ENCODE data around the gene CCDC175.

CCDC175 gene

DNA sequence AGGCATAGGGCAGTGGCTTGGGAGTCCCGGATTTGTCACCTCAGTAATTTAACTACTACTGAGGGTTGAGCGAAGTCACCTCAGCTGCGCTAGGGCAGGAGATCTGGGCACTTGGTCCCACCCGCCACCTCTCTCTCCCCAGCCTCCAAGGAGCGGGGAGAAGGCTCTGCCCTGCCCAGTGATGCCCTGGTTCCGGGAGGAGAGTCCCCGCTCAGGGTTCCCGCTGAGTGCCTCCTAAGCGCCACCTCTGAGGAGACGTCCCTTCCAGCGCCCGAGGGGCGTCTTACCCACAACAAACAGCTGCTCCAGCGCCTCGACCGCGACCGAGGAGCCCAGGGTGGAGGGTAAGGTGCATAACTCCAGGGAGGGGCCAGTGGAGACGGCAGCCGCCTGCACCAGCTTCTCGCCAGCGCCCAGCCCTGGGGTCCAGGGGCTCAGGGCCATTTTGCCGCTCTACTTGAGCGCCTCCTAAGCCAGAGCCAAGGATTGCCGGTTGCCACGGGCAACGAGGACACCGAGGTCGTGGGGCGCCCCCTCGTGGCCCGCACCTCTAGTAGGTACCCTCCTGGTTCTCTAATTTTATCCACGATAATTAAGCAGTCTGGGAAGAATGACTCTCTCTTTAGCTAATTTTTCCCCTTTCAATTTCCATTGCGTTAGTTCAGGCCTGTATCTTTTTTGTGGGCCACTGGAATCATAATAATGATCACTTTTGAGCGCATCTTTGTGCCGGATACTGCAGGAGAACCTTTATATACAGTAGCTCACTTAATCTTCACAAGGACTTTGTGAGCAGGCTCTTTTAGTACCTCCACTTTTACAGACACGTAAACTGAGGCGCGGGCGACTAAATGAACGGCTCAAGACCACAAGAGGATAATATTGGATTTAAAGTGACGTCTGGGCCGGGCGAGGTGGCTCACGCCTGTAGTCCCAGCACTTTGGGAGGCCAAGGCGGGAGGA lies at the start of gene CCDC175:
CCDC175 (minus strand) TSS at position 481 of the 963 bp plus-strand sequence; CDS start at position 444, 37 bp downstream.
- peak; percentile 31 for DNase-seq (ENCODE audit: low read depth)

DNA sequence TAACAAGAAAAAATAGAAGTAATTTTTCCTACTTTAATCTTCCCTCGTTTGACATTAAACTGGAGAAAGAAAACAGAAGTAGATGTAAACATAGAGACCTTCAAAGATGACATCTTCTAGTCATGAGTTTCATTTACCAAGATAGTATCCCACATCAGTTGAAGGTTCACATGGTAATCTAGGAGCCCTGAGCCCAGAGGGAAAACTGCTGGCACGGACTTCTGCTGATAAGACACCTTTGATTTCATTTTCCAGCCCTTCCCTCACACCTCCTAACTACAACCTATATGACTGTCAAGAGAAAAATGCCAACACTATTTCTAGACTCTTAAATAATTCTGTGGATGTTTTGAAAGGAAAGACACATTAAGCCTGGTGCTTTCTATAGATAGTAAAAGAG lies 46.0 kb upstream of the CCDC175 start:
- no peak for DNase-seq (ENCODE audit: low read depth)

DNA sequence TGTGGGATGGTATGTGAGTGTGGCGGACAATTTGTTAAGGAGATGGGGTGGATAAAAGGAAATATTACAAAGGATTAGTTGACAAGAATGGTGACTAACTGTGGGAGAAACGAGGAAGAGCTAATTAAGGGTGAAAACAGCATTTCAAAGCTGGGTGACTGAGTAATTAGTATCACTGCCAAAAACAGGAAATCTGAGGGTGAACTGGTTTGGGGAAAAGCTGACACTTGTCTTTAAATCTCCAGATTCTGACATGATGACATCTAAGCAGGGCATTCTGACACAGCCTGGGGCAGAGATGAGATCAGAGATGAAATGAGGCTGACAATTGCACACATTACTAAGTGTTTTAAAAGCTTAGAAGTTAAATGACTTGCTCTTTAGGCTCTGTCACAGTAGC lies 42.4 kb upstream of the CCDC175 start:
- no peak for DNase-seq (ENCODE audit: low read depth)

DNA sequence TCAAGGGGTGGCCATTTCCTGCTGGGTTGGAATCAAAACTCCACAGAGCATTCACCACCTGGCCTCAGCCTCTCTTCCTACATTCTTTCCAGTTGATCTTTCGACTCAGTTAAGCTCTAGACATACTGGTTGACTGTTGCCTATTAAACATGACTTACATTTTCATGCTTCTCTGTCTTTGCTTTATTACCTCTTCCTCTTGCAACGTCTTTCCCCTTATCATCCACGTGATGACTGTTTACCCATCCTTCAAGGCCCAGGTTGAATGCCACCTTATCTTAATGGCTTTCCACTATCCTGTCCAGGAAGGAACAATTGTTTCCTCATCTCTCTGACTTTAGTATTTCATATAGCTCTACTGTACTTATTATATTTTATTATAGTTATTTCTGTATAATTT lies 24.4 kb upstream of the CCDC175 start:
- no peak for DNase-seq (ENCODE audit: low read depth)

DNA sequence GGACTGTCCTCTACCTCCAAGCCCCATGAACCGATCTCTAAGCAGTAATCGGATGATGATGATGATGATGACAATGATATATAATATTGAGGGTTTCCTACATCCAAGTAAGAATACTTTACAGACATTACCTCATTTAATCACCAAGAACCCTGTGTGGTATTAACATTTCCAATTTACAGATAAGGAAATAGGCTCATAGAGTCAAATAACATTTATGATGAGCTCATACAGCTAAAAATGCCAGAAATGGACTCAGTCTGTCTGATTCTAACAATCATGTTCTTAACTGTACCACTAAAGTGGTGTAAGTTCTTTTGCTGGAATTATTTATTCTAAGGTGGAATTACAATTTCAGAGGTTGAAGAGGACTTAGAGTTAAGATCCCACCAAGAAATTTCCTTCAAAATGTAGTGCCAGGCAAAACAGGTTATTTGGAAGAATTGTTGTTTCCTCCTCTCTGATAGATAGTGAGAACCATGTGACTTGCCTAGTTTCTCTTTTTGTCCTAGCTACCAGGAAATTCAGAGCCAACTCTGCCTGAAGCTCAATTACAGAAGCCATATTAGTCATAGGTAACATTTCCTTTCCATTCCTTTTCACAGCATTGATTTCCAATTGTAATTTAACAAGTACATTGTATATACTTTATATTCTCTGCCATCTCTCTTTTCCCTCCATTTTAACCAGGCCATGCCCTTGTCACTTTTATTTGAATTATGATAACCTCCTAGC lies 23.8 kb upstream of the CCDC175 start:
- no peak for DNase-seq (ENCODE audit: low read depth)

DNA sequence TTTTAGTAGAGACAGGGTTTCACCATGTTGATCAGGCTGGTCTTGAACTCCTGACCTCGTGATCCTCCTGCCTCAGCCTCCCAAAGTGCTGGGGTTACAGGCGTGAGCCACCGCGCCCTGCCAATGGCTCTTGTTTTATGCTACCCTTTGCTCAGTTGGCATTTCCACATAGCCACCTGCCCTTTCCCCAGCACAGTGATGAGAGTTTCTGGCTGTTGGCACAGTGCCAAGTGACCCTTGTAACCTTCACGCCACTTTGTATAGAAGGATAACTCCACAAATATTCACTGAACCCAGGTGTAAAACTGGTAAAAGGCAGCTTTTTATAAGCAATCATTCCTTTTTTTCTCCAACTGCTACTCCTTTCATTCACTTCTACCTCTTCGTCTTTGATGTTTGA lies 18.5 kb upstream of the CCDC175 start:
- DNase-seq (ENCODE audit: low read depth): no peak

DNA sequence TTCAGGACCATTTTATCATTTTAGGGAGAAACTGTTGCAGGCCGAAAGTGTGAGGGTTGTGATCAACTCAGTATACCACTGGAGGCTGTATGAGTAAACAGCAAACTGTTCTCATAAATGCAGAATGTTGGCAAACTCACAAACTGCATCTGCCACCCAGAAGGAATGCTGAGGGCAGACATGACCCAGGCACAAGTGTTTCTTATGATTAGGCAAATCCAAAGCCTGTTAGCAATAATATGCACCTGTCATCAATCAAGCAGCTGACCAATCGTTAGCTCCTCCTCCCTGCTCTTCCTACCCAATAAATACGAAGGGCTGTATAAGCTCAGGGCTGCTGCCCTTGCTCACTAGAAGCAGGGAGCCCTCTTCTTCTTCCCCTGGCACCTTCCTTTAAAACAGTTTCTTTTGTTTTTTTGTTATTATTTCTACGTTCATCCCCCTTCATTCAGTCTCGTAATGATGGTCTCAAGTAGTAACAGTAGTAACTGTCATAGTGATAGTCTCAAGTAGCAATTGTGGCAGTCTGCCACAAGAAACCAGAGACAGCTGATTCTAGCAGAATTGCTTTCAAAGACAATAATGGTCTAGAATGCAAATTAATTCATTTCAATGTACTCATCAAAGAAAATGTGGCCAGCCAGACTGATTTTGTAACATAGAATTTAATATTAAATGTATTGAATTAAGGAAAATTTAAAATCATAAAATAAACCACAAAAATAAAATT lies 15.2 kb upstream of the CCDC175 start:
- DNase-seq (ENCODE audit: low read depth): no peak

DNA sequence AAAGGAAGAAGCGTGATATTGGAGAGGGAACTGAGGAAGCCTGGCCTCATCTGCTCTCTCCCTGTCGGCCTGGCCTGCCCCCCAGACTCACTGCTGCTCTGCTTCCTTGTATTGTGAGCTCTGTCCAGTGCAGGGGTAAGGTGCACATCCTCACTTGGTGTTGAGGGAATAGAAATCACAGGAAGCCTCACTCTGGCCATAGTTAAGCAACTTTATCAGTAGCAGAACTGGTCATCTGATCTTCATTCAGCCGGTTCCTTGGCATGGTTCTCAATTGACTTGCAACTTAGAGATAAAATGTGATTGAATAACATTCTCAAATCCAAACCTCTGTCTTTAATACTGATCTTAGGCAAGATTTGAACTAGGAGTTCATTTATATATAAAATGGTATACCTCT lies 11.5 kb upstream of the CCDC175 start:
- DNase-seq (ENCODE audit: low read depth): no peak

DNA sequence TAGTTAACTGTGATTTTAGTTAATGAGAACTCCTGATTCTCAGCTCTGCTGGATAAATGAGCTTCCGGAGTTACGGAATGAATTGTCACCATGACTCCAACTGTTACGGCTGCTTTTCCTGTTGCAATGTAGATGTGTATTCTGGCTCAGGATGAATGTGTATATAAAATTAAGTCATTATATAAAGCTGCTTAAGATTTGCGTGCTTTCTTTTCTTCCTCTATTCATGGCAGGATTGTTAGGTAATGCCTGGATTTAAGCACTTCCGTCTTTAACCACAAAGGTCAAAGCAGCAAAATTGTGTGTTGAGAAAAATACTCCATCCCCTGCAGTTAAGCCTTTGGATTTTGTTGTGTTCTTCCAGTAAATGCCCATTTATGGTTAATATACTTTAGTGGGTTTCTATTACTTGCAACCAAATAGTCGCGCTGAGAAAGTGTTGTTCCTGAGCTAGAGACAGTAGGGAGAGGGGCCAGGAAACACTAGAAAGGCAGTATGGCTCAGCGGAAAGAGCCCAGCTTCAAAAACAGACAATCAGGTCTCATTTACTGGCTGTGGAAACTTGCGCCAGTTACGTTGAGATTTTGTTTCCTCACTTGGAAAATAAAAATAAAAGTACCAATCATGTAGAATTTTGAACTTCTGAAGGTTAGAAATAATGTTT lies 9.4 kb upstream of the CCDC175 start:
- no peak for DNase-seq (ENCODE audit: low read depth)

DNA sequence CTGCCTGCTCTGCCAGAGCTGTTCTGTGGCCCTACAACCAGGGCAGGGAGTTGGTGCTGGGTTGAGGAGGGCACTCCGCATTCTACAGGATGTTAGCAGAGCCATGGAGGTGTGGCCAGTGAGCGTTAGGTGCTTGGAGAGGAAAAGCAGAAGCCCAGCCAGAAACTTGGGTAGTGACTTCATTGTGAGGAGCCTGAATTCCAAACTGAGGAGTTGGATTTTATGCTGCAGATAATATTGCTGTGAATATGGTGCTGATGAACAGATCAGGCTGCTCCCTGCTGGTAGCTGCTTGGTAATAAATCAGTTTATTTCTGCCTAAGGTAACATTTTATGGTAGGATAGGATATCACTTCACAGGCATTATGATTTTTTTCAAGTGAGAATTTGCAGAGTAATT lies 7.1 kb upstream of the CCDC175 start:
- DNase-seq (ENCODE audit: low read depth): peak; percentile 3

DNA sequence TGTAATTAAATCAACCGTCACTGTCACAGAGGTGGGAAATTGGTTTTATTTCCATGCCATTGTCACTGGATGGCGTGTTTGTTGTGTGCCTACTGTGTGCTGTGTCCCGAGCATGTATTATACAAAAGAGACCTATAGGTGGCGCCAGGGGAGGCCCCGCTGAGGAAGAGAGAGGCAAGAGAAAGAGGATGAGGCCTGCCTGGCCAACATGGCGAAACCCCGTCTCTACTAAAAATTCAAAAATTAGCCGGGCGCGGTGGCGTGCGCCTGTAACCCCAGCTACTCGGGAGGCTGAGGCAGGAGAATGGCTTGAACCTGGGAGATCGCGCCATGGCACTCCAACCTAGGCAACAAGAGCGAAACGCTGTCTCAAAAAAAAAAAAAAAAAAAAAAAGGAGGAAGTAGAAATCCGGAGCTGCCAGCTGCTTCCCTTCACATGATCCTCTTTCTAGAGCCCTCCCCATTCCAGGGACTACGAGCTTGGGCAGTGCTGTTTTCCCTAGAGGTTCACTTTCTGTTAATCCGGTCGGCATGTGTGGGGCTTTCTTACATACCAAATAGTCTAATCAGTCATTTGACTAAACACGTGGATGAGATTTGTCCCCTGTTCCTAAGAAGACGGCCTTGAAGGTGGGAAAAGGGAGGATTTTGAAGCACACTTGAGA lies 6.4 kb upstream of the CCDC175 start:
- no peak for DNase-seq (ENCODE audit: low read depth)

DNA sequence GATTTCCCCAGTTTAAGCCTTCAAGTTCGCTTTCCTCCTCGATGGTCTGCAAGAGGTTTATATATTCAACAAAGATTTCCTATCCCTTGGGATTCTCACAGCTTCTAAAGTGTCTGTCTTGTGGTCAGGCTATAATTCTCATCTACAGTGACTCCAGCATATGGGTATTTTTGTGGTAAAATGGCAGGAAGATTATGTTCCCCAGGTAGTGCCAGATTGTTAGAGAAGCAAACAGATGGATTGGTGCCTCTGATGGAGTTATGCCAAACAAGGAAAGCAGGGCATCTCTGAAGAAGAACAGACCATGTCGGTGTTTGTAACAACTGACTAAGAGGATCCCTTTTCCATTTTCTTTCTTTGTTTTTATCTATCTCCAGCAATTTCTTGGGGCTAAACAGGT lies 5.5 kb upstream of the CCDC175 start:
- no peak for DNase-seq (ENCODE audit: low read depth)

DNA sequence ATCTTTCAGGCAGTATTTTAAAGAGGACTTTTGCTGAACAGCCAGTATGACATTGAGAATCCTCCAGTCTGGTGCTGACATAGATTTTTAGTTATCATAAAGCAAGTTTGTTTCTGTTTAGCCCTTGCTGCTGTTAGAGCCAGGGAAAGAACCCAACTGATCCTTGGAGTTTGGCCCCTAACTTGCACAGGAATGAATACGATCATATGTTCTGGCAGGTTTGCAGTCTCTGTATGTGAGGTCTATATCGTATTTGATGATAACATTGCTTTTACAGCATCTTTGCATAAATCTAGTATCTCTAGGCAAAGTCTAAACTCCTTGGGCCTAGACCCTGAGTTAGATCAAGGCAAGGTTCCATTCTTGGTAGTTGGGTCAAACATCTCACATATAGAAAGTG lies 4.3 kb upstream of the CCDC175 start:
- DNase-seq (ENCODE audit: low read depth): no peak

DNA sequence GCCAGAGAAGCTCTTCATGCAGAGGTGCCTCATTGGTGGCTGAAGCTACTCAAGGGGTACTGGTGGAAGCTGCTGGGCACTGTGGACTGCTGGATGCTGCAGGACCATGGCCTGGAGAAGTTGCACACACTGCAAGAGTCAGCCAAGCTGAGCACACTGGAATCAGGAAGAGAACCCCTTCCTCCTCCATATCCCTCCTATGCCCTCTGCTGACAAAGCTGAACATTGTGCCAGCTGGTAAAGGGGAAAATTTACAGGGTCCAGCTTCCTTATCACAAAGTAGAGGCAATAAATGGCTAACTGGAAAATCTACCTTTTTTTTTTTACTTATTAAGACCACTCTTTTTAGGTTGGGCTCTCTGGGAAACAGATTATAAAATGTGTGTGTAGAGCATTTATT lies 6.5 kb downstream of the CCDC175 start:
- no peak for DNase-seq (ENCODE audit: low read depth)

DNA sequence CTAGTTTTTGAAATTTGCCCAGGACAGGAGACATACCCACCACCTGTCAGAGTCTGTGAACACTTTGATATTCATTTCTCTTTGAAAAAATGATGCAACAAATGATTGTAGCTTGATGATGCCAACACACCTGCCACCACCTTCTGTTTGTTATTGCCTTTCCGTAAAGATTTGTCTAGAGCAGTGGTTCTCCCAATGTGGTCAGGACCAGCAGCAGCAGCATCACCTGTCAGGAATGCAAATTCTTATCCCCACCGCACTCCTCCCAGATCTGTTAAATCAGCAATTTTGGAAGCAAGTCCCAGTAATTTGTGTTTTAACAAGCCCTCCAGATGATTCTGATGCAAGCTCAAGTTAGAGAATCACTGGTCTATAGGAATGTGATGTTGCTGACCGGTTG lies 9.9 kb downstream of the CCDC175 start:
- DNase-seq (ENCODE audit: low read depth): no peak

DNA sequence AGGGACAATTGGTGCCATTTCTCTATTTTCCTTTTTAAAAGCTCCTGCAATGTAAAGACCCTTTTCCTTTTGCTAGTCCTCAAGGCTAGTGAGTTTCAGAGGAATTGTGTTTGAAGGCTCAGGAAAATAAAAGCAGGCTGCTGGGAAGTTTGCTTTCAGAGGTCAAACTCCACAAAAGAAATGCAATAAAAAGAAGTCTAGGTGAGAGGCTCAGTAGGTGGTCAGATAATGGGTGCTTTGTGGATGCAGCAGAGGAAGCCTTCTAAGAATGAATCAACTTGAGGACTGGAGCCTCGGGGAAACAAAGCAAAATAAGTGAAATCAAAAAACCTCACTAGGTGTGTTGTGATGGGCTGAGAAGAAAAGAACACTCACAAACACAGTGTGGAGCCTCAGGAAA lies 10.3 kb downstream of the CCDC175 start:
- no peak for DNase-seq (ENCODE audit: low read depth)

DNA sequence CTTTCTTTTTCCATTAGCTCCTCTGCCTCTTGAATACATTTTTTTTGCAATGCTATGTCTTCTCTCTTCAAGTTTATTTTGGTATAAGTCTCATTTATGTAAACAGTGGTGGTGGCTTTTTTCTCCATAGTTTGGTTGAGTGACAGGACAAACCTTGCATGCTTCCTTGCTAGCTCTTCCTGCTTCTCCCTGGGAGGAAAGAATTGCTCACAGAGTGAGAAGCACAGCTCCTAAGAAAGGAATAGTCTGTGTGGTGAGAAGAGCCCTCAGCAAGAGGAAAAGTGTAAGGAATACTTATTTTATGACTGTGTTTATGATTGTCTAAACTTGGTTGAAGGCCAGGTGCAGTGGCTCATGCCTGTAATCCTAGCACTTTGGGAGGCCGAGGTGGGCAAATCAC lies 11.5 kb downstream of the CCDC175 start:
- no peak for DNase-seq (ENCODE audit: low read depth)

DNA sequence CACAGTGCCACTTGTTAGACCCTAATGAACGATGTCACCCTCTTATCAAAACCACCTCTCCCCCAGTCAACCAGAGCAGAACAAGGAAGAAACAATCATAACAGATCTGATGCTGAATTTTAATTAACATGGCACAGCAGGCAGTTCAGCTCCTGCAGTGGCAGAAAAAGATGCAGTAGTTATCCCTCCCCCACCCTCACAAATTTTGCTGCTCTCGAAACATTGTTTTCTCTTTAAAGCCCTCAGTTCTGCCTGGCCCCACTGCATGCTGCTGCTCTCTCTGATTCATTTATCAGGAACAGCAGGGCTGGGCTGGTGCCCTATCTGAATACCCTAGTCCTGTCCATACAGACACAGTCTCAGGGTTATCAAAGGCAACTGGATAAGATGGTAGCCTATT lies 12.2 kb downstream of the CCDC175 start:
- DNase-seq (ENCODE audit: low read depth): no peak

DNA sequence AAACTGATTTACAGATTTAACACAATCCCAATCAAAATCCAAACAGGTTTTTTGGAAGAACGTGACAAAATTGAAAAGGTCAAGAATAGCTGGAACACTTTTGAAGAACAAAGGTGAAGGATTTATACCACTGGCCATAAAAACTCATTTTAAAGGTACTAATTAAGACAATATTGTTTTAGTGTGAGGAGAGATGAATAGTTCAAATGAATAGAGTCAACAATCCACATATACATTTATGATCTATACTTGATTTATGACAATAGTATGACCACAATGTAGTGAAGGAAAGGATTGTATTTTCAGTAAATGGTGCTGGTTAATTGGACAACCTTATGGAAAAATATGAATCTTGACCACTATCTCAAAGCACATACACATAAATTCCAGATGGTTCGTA lies 29.3 kb downstream of the CCDC175 start:
- DNase-seq (ENCODE audit: low read depth): no peak

DNA sequence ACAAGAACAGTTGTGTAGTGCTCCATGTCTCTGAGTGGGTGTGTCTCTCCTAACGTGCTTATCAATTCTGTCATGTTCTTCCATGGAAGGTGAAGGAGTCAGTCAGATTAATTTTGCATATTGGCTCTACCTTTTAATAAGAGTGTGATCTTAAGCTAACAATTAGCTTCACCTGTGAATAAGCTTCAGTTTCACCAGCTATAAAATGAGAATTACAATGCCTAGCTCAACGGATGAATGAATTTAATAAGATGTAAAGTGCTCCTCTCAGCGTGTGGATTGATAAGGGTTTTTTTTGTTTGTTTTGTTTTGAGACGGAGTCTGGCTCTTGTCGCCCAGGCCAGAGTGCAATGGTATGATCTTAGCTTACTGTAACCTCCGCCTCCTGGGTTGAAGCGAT lies 32.7 kb downstream of the CCDC175 start:
- DNase-seq (ENCODE audit: low read depth): no peak

DNA sequence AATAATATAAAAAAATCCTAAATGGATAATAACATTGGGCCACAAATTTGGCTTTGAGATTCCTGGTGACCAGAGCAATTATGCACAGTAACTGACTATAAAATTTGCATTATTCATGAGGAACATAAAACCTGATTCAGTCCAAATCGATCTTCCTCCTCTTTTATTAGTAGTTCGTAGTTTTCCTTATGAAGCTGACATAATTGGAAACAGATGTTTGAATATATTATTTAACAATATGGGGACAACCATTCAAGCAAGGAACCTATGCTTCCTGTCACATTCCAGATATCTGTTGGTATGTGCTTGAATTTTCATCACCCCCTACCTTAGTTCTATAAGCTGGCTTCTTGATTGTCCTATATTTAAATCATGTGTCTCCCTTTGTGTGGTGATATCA lies 34.9 kb downstream of the CCDC175 start:
- DNase-seq (ENCODE audit: low read depth): no peak

DNA sequence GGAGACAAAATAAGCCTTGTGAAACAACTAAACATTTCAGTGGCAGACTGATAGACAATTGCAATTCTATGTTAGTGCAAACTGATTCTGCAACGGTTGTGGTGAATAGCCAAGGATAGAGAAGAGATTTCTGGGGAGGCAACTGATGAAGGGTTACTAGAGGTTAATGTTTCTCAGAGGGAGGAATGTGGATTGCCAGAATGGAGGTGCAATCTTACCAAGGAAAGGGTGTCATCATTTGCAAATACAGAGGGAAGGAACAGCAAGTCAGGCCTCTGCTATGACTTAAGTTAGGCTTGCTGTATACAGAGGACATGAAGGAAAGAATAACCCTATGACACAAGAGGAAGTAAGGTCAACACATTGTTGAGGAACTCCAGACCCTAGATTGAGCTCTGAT lies 35.8 kb downstream of the CCDC175 start:
- no peak for DNase-seq (ENCODE audit: low read depth)

Measured in fibroblast of gingiva (primary cell).